A549 (cell line): ENCODE measurements around the gene KRTAP26-1.

Experiments
- CBX2 ChIP-seq: fragments of 200-600 bp; sonication (generic); IDR thresholded peaks from 2 replicates; pipeline ENCODE4 v1.6.1; 2016; ENCODE audit warnings: low read depth, mild to moderate bottlenecking, borderline replicate concordance
- CEBPB ChIP-seq, 2 experiments: fragments of >200 bp in 1 of 2; sonication (Bioruptor Twin) in 1 of 2; formaldehyde crosslinking in 1 of 2; IDR thresholded peaks; 2 replicates each; pipeline ENCODE4 v1.6.1; 2012 to 2016
- CHD2 ChIP-seq: fragments of 150-350 bp; IDR thresholded peaks from 2 replicates; pipeline ENCODE4 v1.6.1; 2014; ENCODE audit warnings: low read length; ENCODE audit not compliant: partially characterized antibody
- CTCF ChIP-seq: fragments of >200 bp; sonication (Bioruptor Twin); formaldehyde crosslinking; IDR thresholded peaks from 3 replicates; pipeline ENCODE4 v1.5.1; 2016
- ELK1 ChIP-seq: fragments of 150-350 bp; IDR thresholded peaks from 2 replicates; pipeline ENCODE4 v1.6.1; 2014; ENCODE audit warnings: low read depth, mild to moderate bottlenecking, low read length
- ESRRA ChIP-seq: fragments of 150-350 bp; IDR thresholded peaks from 2 replicates; pipeline ENCODE4 v1.6.1; 2014; ENCODE audit warnings: mild to moderate bottlenecking, low read length, borderline replicate concordance
- KDM1A ChIP-seq: fragments of 200-600 bp; sonication (generic); IDR thresholded peaks from 2 replicates; pipeline ENCODE4 v1.6.1; 2016; ENCODE audit warnings: low read depth, mild to moderate bottlenecking
- MAX ChIP-seq: IDR thresholded peaks from 2 replicates; pipeline ENCODE4 v1.6.1; 2012
- POLR2A ChIP-seq: IDR thresholded peaks from 2 replicates; pipeline ENCODE4 v1.6.1; 2012; ENCODE audit warnings: mild to moderate bottlenecking, low read length
- REST ChIP-seq: fragments of 200-600 bp; sonication (generic); IDR thresholded peaks from 2 replicates; pipeline ENCODE4 v1.6.1; 2016; ENCODE audit warnings: antibody characterized with exemption, mild to moderate bottlenecking, moderate library complexity
- SMC3 ChIP-seq: fragments of >200 bp; sonication (Bioruptor Twin); formaldehyde crosslinking; IDR thresholded peaks from 3 replicates; pipeline ENCODE4 v1.6.1; 2018; ENCODE audit warnings: inconsistent platforms

- TF ChIP-seq CTCF (no peak), MAX (no peak), REST (no peak), KDM1A (no peak), CHD2 (no peak), ELK1 (no peak), CBX2 (no peak), POLR2A (no peak), ESRRA (no peak), SMC3 (no peak), CEBPB (IDR thresholded peaks at IDR 0.05) (no peak)
Measured at GRCh38 chr21:30349572-30349971, 29.5 kb upstream of the KRTAP26-1 start.
